Mesendoderm (in vitro differentiated cells): ENCODE data around the gene CBX2.

Experiments
- DNase-seq: peaks from one replicate; pipeline ENCODE4 v3.0.0; 2013
- H2AK5ac ChIP-seq: 2 replicates; pipeline ENCODE4 v1.6.1; 2013; ENCODE audit warnings: low read length, inconsistent platforms
- H2BK120ac ChIP-seq: 2 replicates; pipeline ENCODE4 v1.6.1; 2013; ENCODE audit warnings: low read depth, mild to moderate bottlenecking, low read length, moderate library complexity, mixed read lengths
- H2BK15ac ChIP-seq: replicated peaks from 2 replicates; pipeline ENCODE4 v1.6.1; 2013; ENCODE audit warnings: low read depth, mild to moderate bottlenecking, moderate library complexity
- H2BK5ac ChIP-seq: 2 replicates; pipeline ENCODE4 v1.6.1; 2013; ENCODE audit warnings: low read length, inconsistent platforms
- H3K18ac ChIP-seq: 2 replicates; pipeline ENCODE4 v1.6.1; 2013; ENCODE audit warnings: mild to moderate bottlenecking, low read length, mixed read lengths
- H3K23ac ChIP-seq: one replicate; pipeline ENCODE4 v1.6.1; 2013; ENCODE audit warnings: low read length
- H3K27ac ChIP-seq: 2 replicates; pipeline ENCODE4 v1.5.1; 2013; ENCODE audit warnings: low read depth, mild to moderate bottlenecking, inconsistent platforms, low read length, moderate library complexity
- H3K27me3 ChIP-seq: 2 replicates; pipeline ENCODE4 v1.6.1; 2013; ENCODE audit warnings: low read length, control low read depth, mild to moderate bottlenecking, inconsistent platforms; ENCODE audit not compliant: insufficient read depth, poor library complexity
- H3K36me3 ChIP-seq: 2 replicates; pipeline ENCODE4 v1.6.1; 2013; ENCODE audit warnings: low read length, inconsistent platforms; ENCODE audit not compliant: control insufficient read depth, insufficient read depth
- H3K4ac ChIP-seq: one replicate; pipeline ENCODE4 v1.6.1; 2013; ENCODE audit warnings: low read depth, mild to moderate bottlenecking, low read length, moderate library complexity
- H3K4me1 ChIP-seq: 2 replicates; pipeline ENCODE4 v1.6.1; 2013; ENCODE audit warnings: low read depth, low read length, inconsistent platforms; ENCODE audit not compliant: control insufficient read depth
- H3K4me2 ChIP-seq: 2 replicates; pipeline ENCODE4 v1.6.1; 2013; ENCODE audit warnings: low read length
- H3K4me3 ChIP-seq: 2 replicates; pipeline ENCODE4 v1.5.1; 2013; ENCODE audit warnings: mild to moderate bottlenecking, low read length
- H3K56ac ChIP-seq: one replicate; pipeline ENCODE4 v1.6.1; 2013; ENCODE audit warnings: low read length
- H3K79me1 ChIP-seq: 2 replicates; pipeline ENCODE4 v1.6.1; 2013; ENCODE audit warnings: low read length, inconsistent platforms
- H3K79me2 ChIP-seq: 2 replicates; pipeline ENCODE4 v1.6.1; 2013; ENCODE audit warnings: mild to moderate bottlenecking, low read length; ENCODE audit not compliant: control insufficient read depth, insufficient read depth
- H3K9ac ChIP-seq: 2 replicates; pipeline ENCODE4 v1.6.1; 2013; ENCODE audit warnings: low read length, inconsistent platforms
- H4K5ac ChIP-seq: one replicate; pipeline ENCODE4 v1.6.1; 2013; ENCODE audit warnings: low read length
- H4K8ac ChIP-seq: one replicate; pipeline ENCODE4 v1.6.1; 2013; ENCODE audit warnings: low read depth, mild to moderate bottlenecking, control low read depth, low read length, moderate library complexity
- WGBS: extraction: QIAGEN DNeasy Blood & Tissue Kit; methylation state at CpG from one replicate; pipeline ENCODE4 v1.1.7; 2013; ENCODE audit warnings: low lambda C conversion rate, missing lambda C conversion rate; ENCODE audit not compliant: insufficient coverage; ENCODE audit errors: extremely low coverage; 5-methylcytosine and 5-hydroxymethylcytosine counted together

CBX2 gene

GRCh38 chr17:79741401-79741750 lies 36.6 kb upstream of the CBX2 start:
- no peaks in the 10 kb centered on the region for H3K36me3 ChIP-seq
- no CpG with 5 or more reads among the region's 10 CpGs for WGBS
- no peak for DNase-seq
- H4K5ac ChIP-seq: no peak overlapping the region
- no peak overlapping the region for H3K23ac ChIP-seq
- no peak overlapping the region for H3K27ac ChIP-seq
- no peak overlapping the region for H2BK15ac ChIP-seq
- H3K79me2 ChIP-seq: no peaks in the 10 kb centered on the region
- H2BK120ac ChIP-seq: no peak overlapping the region
- no peak overlapping the region for H3K18ac ChIP-seq
- no peak overlapping the region for H4K8ac ChIP-seq
- no peaks in the 10 kb centered on the region for H3K79me1 ChIP-seq
- no peak overlapping the region for H3K4ac ChIP-seq
- peak overlapping the region; percentile 61 for H3K4me2 ChIP-seq
- no peak overlapping the region for H3K9ac ChIP-seq
- H2BK5ac ChIP-seq: no peak overlapping the region
- H2AK5ac ChIP-seq: no peak overlapping the region
- no peak overlapping the region for H3K4me3 ChIP-seq
- H3K56ac ChIP-seq: no peak overlapping the region
- peaks cover 6% of the 10 kb centered on the region for H3K27me3 ChIP-seq
- no peaks in the 10 kb centered on the region for H3K4me1 ChIP-seq

- Histone ChIP-seq H3K36me3 (no peaks in the 10 kb centered on the region), H3K27me3 (peaks cover 9% of the 10 kb centered on the region), H3K4ac (no peak overlapping the region), H3K23ac (no peak overlapping the region), H2BK15ac (no peak overlapping the region), H3K56ac (peak overlapping the region; percentile 62), H4K8ac (no peak overlapping the region), H2BK120ac (no peak overlapping the region), H3K4me3 (no peak overlapping the region), H3K18ac (no peak overlapping the region), H3K4me2 (peak overlapping the region; percentile 61), H3K27ac (no peak overlapping the region), H3K4me1 (no peaks in the 10 kb centered on the region), H2AK5ac (no peak overlapping the region), H4K5ac (no peak overlapping the region), H2BK5ac (no peak overlapping the region), H3K79me1 (no peaks in the 10 kb centered on the region), H3K9ac (peak overlapping the region; percentile 22), H3K79me2 (no peaks in the 10 kb centered on the region)
- no CpG with 5 or more reads among the region's 53 CpGs for WGBS
- peak; percentile 84 for DNase-seq
Measured at GRCh38 chr17:79741751-79742588, 36.0 kb upstream of the CBX2 start.

- Histone ChIP-seq H2BK120ac (no peak overlapping the region), H3K4me3 (no peak overlapping the region), H3K56ac (no peak overlapping the region), H3K79me1 (no peaks in the 10 kb centered on the region), H4K8ac (no peak overlapping the region), H4K5ac (no peak overlapping the region), H2BK15ac (no peak overlapping the region), H2AK5ac (no peak overlapping the region), H3K4ac (no peak overlapping the region), H3K9ac (no peak overlapping the region), H3K27me3 (peaks cover 14% of the 10 kb centered on the region), H3K4me2 (no peak overlapping the region), H3K27ac (no peak overlapping the region), H3K23ac (no peak overlapping the region), H2BK5ac (no peak overlapping the region), H3K18ac (no peak overlapping the region), H3K4me1 (no peaks in the 10 kb centered on the region), H3K79me2 (no peaks in the 10 kb centered on the region), H3K36me3 (no peaks in the 10 kb centered on the region)
- no peak for DNase-seq
- no CpG with 5 or more reads among the region's 1 CpG for WGBS
Measured at GRCh38 chr17:79742589-79742918, 35.4 kb upstream of the CBX2 start.

- WGBS: no CpG with 5 or more reads among the region's 7 CpGs
- Histone ChIP-seq H2BK5ac (no peak overlapping the region), H3K4me3 (no peak overlapping the region), H2AK5ac (no peak overlapping the region), H3K79me1 (no peaks in the 10 kb centered on the region), H4K8ac (no peak overlapping the region), H3K23ac (no peak overlapping the region), H3K79me2 (no peaks in the 10 kb centered on the region), H3K56ac (no peak overlapping the region), H3K4me1 (no peaks in the 10 kb centered on the region), H4K5ac (no peak overlapping the region), H3K36me3 (no peaks in the 10 kb centered on the region), H3K4ac (no peak overlapping the region), H3K18ac (no peak overlapping the region), H3K27ac (no peak overlapping the region), H3K4me2 (no peak overlapping the region), H3K9ac (no peak overlapping the region), H2BK15ac (no peak overlapping the region), H2BK120ac (no peak overlapping the region), H3K27me3 (peaks cover 18% of the 10 kb centered on the region)
- DNase-seq: no peak
Measured at GRCh38 chr17:79742951-79743476, 34.9 kb upstream of the CBX2 start.

- Histone ChIP-seq H3K4me2 (no peak overlapping the region), H3K4me1 (no peaks in the 10 kb centered on the region), H4K8ac (no peak overlapping the region), H3K23ac (no peak overlapping the region), H3K18ac (no peak overlapping the region), H3K4me3 (no peak overlapping the region), H2BK5ac (no peak overlapping the region), H2BK15ac (no peak overlapping the region), H3K9ac (no peak overlapping the region), H3K27ac (no peak overlapping the region), H2BK120ac (no peak overlapping the region), H4K5ac (no peak overlapping the region), H3K79me2 (no peaks in the 10 kb centered on the region), H3K56ac (no peak overlapping the region), H3K4ac (no peak overlapping the region), H3K36me3 (no peaks in the 10 kb centered on the region), H3K27me3 (peaks cover 24% of the 10 kb centered on the region), H2AK5ac (no peak overlapping the region), H3K79me1 (no peaks in the 10 kb centered on the region)
- no CpG with 5 or more reads among the region's 5 CpGs for WGBS
- no peak for DNase-seq
Measured at GRCh38 chr17:79743614-79744013, 34.3 kb upstream of the CBX2 start.

GRCh38 chr17:79745641-79746105 lies 32.3 kb upstream of the CBX2 start:
- H2BK120ac ChIP-seq: no peak overlapping the region
- no peak for DNase-seq
- H4K8ac ChIP-seq: no peak overlapping the region
- no peak overlapping the region for H3K4me3 ChIP-seq
- H3K9ac ChIP-seq: no peak overlapping the region
- H3K4ac ChIP-seq: no peak overlapping the region
- H4K5ac ChIP-seq: no peak overlapping the region
- no peaks in the 10 kb centered on the region for H3K36me3 ChIP-seq
- H3K4me1 ChIP-seq: no peaks in the 10 kb centered on the region
- H2AK5ac ChIP-seq: no peak overlapping the region
- no peak overlapping the region for H3K27ac ChIP-seq
- H3K18ac ChIP-seq: no peak overlapping the region
- H2BK15ac ChIP-seq: no peak overlapping the region
- H3K23ac ChIP-seq: no peak overlapping the region
- no peak overlapping the region for H3K4me2 ChIP-seq
- peaks cover 32% of the 10 kb centered on the region for H3K27me3 ChIP-seq
- no peak overlapping the region for H2BK5ac ChIP-seq
- WGBS: no CpG with 5 or more reads among the region's 6 CpGs
- H3K79me1 ChIP-seq: no peaks in the 10 kb centered on the region
- no peak overlapping the region for H3K56ac ChIP-seq
- no peaks in the 10 kb centered on the region for H3K79me2 ChIP-seq
